GM23338 (cell line): Measurements from ENCODE around the gene SREBF2. TPM values are rescaled to one million over a fixed set of nuclear protein-coding genes. Genes with fewer than 3 reads are reported as not detected.

Experiments
- ATAC-seq: fragments of 200-7000 bp; cut with Tn5 transposase; 3 replicates; pipeline ENCODE4 v1.9.1; 2020
- DNase-seq: peaks from one replicate; pipeline ENCODE4 v3.0.0-alpha.2; 2015; ENCODE audit warnings: low spot score
- H2AFZ ChIP-seq: fragments of 200-600 bp; sonication (generic); 2 replicates; pipeline ENCODE4 v1.8.0; 2016; ENCODE audit warnings: antibody characterized with exemption, mild to moderate bottlenecking, moderate library complexity
- H3F3A ChIP-seq: fragments of 200-600 bp; sonication (generic); replicated peaks from 2 replicates; pipeline ENCODE4 v1.8.0; 2017; ENCODE audit warnings: antibody characterized with exemption, mixed run types, low read depth
- H3K27ac ChIP-seq: fragments of 200-600 bp; sonication (generic); 2 replicates; pipeline ENCODE4 v1.6.1; 2016; ENCODE audit warnings: low read depth
- H3K27me3 ChIP-seq: fragments of 200-600 bp; sonication (generic); 2 replicates; pipeline ENCODE4 v1.8.0; 2016; ENCODE audit warnings: mild to moderate bottlenecking, mixed run types, moderate library complexity; ENCODE audit not compliant: insufficient read depth
- H3K36me3 ChIP-seq: fragments of 200-600 bp; sonication (generic); 2 replicates; pipeline ENCODE4 v1.8.0; 2016; ENCODE audit warnings: mild to moderate bottlenecking; ENCODE audit not compliant: insufficient read depth
- H3K4me1 ChIP-seq: fragments of 200-600 bp; sonication (generic); 2 replicates; pipeline ENCODE4 v1.8.0; 2016; ENCODE audit warnings: mild to moderate bottlenecking, moderate library complexity; ENCODE audit not compliant: insufficient read depth
- H3K4me2 ChIP-seq: fragments of 200-600 bp; sonication (generic); 2 replicates; pipeline ENCODE4 v1.7.1; 2017; ENCODE audit warnings: mixed run types
- H3K4me3 ChIP-seq: fragments of 200-600 bp; sonication (generic); 2 replicates; pipeline ENCODE4 v1.6.1; 2016; ENCODE audit warnings: mixed run types
- H3K79me2 ChIP-seq: fragments of 200-600 bp; sonication (generic); replicated peaks from 2 replicates; pipeline ENCODE4 v1.8.0; 2017; ENCODE audit warnings: mild to moderate bottlenecking; ENCODE audit not compliant: insufficient read depth
- H3K9me2 ChIP-seq: fragments of 200-600 bp; sonication (generic); 2 replicates; pipeline ENCODE4 v1.8.0; 2017; ENCODE audit not compliant: insufficient read depth
- H4K20me1 ChIP-seq: fragments of 200-600 bp; sonication (generic); replicated peaks from 2 replicates; pipeline ENCODE4 v1.8.0; 2017; ENCODE audit warnings: mild to moderate bottlenecking; ENCODE audit not compliant: insufficient read depth
- H3K27ac Mint-ChIP-seq: 2 replicates; pipeline ENCODE4 v1.8.0; 2020; ENCODE audit warnings: inconsistent platforms, mild to moderate bottlenecking, moderate library complexity, mixed read lengths
- H3K27me3 Mint-ChIP-seq: 3 replicates; pipeline ENCODE4 v1.8.0; 2022; ENCODE audit warnings: low read depth, mild to moderate bottlenecking, moderate library complexity, mixed read lengths, inconsistent platforms; ENCODE audit not compliant: insufficient read depth, poor library complexity
- H3K36me3 Mint-ChIP-seq: 3 replicates; pipeline ENCODE4 v1.8.0; 2021; ENCODE audit warnings: low read depth, mild to moderate bottlenecking, inconsistent platforms, moderate library complexity, mixed read lengths
- H3K4me1 Mint-ChIP-seq: 3 replicates; pipeline ENCODE4 v1.8.0; 2020; ENCODE audit warnings: mild to moderate bottlenecking, inconsistent platforms, mixed read lengths
- H3K4me3 Mint-ChIP-seq: 3 replicates; pipeline ENCODE4 v1.8.0; 2021; ENCODE audit warnings: moderate library complexity, mild to moderate bottlenecking, inconsistent platforms, mixed read lengths
- H3K9me3 Mint-ChIP-seq: 3 replicates; pipeline ENCODE4 v1.8.0; 2020; ENCODE audit warnings: moderate library complexity, mild to moderate bottlenecking, inconsistent platforms, mixed read lengths
- EZH2phosphoT487 ChIP-seq: fragments of 200-600 bp; sonication (generic); IDR thresholded peaks from one replicate; pipeline ENCODE4 v1.8.1; 2018; ENCODE audit warnings: antibody characterized with exemption; ENCODE audit not compliant: unreplicated experiment
- NANOG ChIP-seq: IDR thresholded peaks from 2 replicates; pipeline ENCODE4 v1.6.1; 2016; ENCODE audit warnings: antibody characterized with exemption, borderline replicate concordance
- STAT1 ChIP-seq: IDR thresholded peaks from one replicate; pipeline ENCODE4 v1.6.1; 2016; ENCODE audit warnings: antibody characterized with exemption; ENCODE audit not compliant: unreplicated experiment
- ZNF114 ChIP-seq: fragments of 250-450 bp; sonication (Bioruptor Pico); IDR thresholded peaks from 2 replicates; pipeline ENCODE4 v1.5.0; 2020; ENCODE audit warnings: mild to moderate bottlenecking, moderate library complexity
- polyA plus RNA-seq: library from polyadenylated mRNA; unstranded; fragments of >200 nt; fragmentation: Nextera tagmentation; extraction: Ambion mirVana; gene quantifications from 2 replicates; pipeline ENCODE4 v1.2.1, GENCODE V29; 2016
- total RNA-seq: library from RNA; depleted of rRNA; stranded (reverse); fragments of >200 nt; shearing (Covaris generic); gene quantifications from 2 replicates; pipeline ENCODE4 v1.2.3, GENCODE V29; 2014
- TF ChIP-seq, protein P1 (sequence below): IDR thresholded peaks from one replicate; pipeline ENCODE4 v1.6.1; 2018; ENCODE audit warnings: antibody characterized with exemption; ENCODE audit not compliant: unreplicated experiment
- TF ChIP-seq, protein P2 (sequence below): fragments of 250-450 bp; sonication (Bioruptor Pico); IDR thresholded peaks from 2 replicates; pipeline ENCODE4 v1.5.0; 2020; ENCODE audit warnings: mild to moderate bottlenecking, moderate library complexity
- TF ChIP-seq, protein P3 (sequence below), 2 experiments: fragments of 200-600 bp in 1 of 2; sonication (generic) in 1 of 2; conservative IDR thresholded peaks; 2 replicates each; pipeline versions ENCODE4 v1.5.1 to v1.6.1; 2016 to 2017; ENCODE audit warnings: antibody characterized with exemption in 2 of 2, low read depth in 2 of 2, mild to moderate bottlenecking in 2 of 2, moderate library complexity in 1 of 2

The SREBF2 gene
- total and polyA plus RNA-seq, 2 experiments from 2014 or later = 48.7 to 163 TPM

DNA sequence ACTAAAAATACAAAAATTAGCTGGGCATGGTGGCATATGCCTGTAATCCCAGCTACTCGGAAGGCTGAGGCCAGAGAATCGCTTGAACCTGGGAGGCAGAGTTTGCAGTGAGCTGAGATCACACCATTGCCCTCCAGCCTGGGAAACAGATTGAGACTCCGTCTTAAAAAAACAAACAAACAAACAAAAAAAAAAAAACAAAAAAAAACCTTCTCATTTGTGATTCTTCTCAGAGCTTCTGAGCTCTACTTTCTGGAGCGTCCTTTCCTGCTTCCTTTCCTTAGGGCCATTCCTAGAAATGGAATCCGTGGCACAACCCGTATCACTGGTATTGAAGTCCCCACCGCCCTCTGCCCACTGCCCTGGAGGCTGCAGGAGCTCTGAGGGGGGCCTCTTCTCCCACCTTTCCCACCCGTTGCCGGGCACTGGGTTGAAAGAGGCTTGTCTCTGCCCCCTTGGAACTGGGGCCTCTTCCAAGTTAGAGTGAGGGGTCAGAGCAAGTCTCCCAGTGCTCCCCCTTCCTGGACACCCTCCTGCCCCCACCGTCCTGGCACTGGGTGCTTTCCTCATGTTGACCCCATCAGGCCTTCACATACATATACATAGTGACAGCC lies 83.9 kb downstream of the SREBF2 start (continued):
- TF ChIP-seq, protein P1, sequence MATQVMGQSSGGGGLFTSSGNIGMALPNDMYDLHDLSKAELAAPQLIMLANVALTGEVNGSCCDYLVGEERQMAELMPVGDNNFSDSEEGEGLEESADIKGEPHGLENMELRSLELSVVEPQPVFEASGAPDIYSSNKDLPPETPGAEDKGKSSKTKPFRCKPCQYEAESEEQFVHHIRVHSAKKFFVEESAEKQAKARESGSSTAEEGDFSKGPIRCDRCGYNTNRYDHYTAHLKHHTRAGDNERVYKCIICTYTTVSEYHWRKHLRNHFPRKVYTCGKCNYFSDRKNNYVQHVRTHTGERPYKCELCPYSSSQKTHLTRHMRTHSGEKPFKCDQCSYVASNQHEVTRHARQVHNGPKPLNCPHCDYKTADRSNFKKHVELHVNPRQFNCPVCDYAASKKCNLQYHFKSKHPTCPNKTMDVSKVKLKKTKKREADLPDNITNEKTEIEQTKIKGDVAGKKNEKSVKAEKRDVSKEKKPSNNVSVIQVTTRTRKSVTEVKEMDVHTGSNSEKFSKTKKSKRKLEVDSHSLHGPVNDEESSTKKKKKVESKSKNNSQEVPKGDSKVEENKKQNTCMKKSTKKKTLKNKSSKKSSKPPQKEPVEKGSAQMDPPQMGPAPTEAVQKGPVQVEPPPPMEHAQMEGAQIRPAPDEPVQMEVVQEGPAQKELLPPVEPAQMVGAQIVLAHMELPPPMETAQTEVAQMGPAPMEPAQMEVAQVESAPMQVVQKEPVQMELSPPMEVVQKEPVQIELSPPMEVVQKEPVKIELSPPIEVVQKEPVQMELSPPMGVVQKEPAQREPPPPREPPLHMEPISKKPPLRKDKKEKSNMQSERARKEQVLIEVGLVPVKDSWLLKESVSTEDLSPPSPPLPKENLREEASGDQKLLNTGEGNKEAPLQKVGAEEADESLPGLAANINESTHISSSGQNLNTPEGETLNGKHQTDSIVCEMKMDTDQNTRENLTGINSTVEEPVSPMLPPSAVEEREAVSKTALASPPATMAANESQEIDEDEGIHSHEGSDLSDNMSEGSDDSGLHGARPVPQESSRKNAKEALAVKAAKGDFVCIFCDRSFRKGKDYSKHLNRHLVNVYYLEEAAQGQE = no peak
- no peak for TF ChIP-seq ZNF114 (CRISPR knock-in tag)

DNA sequence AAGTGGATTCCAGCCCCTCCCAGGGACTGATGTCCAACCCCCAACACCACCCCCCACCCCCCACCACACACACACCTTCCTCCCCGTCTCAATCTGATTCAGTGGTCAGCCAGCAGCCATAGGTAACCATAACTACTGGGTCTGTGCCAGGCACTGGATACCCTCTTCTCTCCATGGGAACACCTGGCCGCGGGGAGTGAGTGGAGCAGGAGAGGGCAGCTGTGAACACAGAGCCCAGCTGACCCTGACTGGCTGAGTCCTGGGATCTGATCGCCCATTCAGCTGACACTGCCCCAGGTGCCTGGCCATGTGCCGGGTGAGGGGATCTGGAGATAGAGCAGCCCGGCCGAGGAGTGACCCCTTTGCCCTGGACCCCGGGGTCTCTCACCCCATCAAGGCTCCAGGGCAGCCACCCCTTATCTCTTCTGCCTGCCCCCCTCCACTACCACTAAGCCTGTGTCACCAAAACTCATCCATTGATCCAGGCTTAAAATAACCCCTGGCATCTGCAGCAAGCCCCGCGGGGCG lies 84.5 kb downstream of the SREBF2 start:
- Histone ChIP-seq H3K9me2 (no peaks in the 10 kb centered on the region), H3K4me2 (no peak overlapping the region), H3K79me2 (no peaks in the 10 kb centered on the region), H4K20me1 (peaks cover 3% of the 10 kb centered on the region), H3K27me3 (peaks cover 95% of the 10 kb centered on the region), H3K36me3 (no peaks in the 10 kb centered on the region), H3K4me3 (no peak overlapping the region), H3F3A (0 out of 2 replicates have a peak, but pooled peaks cover 4% of the 10 kb centered on the region), H3K27ac (no peak overlapping the region), H3K4me1 (peaks cover 28% of the 10 kb centered on the region; the same call in 1 of the 2 replicates), H2AFZ (no peak overlapping the region)
- H3K36me3 Mint-ChIP-seq = no peaks in the 10 kb centered on the region; the same call in 2 of the 3 replicates
- H3K27ac Mint-ChIP-seq = no peak overlapping the region
- peaks cover 10% of the 10 kb centered on the region; the same call in 2 of the 3 replicates for H3K4me1 Mint-ChIP-seq
- H3K9me3 Mint-ChIP-seq = no peaks in the 10 kb centered on the region
- DNase-seq (no peak), ATAC-seq (no peak)
- H3K27me3 Mint-ChIP-seq = peaks cover 74% of the 10 kb centered on the region
- H3K4me3 Mint-ChIP-seq = no peak overlapping the region
- no peak for TF ChIP-seq EZH2phosphoT487
- TF ChIP-seq NANOG = no peak
- TF ChIP-seq, protein P2, sequence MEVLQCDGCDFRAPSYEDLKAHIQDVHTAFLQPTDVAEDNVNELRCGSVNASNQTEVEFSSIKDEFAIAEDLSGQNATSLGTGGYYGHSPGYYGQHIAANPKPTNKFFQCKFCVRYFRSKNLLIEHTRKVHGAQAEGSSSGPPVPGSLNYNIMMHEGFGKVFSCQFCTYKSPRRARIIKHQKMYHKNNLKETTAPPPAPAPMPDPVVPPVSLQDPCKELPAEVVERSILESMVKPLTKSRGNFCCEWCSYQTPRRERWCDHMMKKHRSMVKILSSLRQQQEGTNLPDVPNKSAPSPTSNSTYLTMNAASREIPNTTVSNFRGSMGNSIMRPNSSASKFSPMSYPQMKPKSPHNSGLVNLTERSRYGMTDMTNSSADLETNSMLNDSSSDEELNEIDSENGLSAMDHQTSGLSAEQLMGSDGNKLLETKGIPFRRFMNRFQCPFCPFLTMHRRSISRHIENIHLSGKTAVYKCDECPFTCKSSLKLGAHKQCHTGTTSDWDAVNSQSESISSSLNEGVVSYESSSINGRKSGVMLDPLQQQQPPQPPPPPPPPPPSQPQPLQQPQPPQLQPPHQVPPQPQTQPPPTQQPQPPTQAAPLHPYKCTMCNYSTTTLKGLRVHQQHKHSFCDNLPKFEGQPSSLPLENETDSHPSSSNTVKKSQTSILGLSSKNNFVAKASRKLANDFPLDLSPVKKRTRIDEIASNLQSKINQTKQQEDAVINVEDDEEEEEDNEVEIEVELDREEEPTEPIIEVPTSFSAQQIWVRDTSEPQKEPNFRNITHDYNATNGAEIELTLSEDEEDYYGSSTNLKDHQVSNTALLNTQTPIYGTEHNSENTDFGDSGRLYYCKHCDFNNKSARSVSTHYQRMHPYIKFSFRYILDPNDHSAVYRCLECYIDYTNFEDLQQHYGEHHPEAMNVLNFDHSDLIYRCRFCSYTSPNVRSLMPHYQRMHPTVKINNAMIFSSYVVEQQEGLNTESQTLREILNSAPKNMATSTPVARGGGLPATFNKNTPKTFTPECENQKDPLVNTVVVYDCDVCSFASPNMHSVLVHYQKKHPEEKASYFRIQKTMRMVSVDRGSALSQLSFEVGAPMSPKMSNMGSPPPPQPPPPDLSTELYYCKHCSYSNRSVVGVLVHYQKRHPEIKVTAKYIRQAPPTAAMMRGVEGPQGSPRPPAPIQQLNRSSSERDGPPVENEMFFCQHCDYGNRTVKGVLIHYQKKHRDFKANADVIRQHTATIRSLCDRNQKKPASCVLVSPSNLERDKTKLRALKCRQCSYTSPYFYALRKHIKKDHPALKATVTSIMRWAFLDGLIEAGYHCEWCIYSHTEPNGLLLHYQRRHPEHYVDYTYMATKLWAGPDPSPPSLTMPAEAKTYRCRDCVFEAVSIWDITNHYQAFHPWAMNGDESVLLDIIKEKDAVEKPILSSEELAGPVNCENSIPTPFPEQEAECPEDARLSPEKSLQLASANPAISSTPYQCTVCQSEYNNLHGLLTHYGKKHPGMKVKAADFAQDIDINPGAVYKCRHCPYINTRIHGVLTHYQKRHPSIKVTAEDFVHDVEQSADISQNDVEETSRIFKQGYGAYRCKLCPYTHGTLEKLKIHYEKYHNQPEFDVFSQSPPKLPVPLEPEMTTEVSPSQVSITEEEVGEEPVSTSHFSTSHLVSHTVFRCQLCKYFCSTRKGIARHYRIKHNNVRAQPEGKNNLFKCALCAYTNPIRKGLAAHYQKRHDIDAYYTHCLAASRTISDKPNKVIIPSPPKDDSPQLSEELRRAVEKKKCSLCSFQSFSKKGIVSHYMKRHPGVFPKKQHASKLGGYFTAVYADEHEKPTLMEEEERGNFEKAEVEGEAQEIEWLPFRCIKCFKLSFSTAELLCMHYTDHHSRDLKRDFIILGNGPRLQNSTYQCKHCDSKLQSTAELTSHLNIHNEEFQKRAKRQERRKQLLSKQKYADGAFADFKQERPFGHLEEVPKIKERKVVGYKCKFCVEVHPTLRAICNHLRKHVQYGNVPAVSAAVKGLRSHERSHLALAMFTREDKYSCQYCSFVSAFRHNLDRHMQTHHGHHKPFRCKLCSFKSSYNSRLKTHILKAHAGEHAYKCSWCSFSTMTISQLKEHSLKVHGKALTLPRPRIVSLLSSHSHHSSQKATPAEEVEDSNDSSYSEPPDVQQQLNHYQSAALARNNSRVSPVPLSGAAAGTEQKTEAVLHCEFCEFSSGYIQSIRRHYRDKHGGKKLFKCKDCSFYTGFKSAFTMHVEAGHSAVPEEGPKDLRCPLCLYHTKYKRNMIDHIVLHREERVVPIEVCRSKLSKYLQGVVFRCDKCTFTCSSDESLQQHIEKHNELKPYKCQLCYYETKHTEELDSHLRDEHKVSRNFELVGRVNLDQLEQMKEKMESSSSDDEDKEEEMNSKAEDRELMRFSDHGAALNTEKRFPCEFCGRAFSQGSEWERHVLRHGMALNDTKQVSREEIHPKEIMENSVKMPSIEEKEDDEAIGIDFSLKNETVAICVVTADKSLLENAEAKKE (CRISPR knock-in tag) = no peak
- TF ChIP-seq, protein P1 = no peak
- TF ChIP-seq, protein P3, sequence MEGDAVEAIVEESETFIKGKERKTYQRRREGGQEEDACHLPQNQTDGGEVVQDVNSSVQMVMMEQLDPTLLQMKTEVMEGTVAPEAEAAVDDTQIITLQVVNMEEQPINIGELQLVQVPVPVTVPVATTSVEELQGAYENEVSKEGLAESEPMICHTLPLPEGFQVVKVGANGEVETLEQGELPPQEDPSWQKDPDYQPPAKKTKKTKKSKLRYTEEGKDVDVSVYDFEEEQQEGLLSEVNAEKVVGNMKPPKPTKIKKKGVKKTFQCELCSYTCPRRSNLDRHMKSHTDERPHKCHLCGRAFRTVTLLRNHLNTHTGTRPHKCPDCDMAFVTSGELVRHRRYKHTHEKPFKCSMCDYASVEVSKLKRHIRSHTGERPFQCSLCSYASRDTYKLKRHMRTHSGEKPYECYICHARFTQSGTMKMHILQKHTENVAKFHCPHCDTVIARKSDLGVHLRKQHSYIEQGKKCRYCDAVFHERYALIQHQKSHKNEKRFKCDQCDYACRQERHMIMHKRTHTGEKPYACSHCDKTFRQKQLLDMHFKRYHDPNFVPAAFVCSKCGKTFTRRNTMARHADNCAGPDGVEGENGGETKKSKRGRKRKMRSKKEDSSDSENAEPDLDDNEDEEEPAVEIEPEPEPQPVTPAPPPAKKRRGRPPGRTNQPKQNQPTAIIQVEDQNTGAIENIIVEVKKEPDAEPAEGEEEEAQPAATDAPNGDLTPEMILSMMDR (conservative IDR thresholded peaks at IDR 0.05; ENCODE audit: low read depth in 2 of 2) = no peak
- TF ChIP-seq STAT1 = no peak
